Fibroblast of villous mesenchyme (primary cell): ENCODE data around the gene MICALL2. TPM values are rescaled to one million over a fixed set of nuclear protein-coding genes. Genes with fewer than 3 reads are reported as not detected.

ENCODE experiments used
- DNase-seq: peaks from one replicate; pipeline ENCODE4 v3.0.0-alpha.2; 2010; ENCODE audit warnings: low read depth
- H3K4me3 ChIP-seq: 2 replicates; pipeline ENCODE4 v1.5.1; 2011; ENCODE audit warnings: low read depth, mild to moderate bottlenecking, low read length
- total RNA-seq: library from RNA; depleted of rRNA; stranded (reverse); fragments of >200 nt; gene quantifications from 2 replicates; pipeline ENCODE4 v1.2.3, GENCODE V29; 2012
- TF ChIP-seq, protein P1 (sequence below): IDR thresholded peaks from 2 replicates; pipeline ENCODE4 v1.5.1; 2012; ENCODE audit warnings: low read depth, mild to moderate bottlenecking, low read length; ENCODE audit not compliant: insufficient read depth

The MICALL2 gene
- total RNA-seq, 1 donor: 34.5 TPM

DNA sequence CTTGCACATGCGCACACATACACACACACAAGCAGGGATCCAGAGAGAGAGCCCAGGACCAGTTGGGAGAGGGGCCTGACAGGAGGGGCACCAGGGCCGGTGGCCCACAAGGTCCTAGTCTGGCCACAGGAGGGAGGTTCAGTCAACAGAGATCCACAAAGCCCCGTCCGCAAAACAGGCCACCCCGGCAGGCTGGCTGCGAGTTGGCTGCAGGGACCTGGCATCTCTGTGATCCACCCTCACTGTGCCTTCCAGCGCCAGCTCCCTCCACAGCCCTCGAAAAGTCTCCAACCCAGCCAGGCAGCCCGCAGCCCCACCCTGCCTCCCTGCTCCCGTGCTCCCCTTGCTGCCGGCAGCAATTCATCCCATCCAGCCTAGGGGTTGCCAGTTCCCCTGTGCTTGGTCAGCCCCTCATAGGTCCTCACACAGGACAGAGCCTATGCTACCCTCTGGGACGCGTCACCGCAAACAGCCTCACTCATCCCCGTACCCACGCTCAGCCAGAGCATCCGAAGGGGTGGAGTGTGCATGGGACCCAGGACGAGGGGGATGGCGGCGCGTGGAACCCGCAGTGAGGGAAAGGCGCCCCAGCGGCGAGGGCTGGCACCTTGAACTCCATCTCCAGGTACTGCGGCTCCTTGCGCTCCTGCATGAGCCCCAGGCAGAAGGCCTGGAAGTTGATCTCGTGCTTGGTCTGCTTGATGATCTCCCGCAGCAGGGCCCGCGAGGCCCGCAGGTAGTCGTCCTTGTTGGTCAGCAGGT lies 37.4 kb upstream of the MICALL2 start:
- DNase-seq: no peak
- TF ChIP-seq, protein P1, sequence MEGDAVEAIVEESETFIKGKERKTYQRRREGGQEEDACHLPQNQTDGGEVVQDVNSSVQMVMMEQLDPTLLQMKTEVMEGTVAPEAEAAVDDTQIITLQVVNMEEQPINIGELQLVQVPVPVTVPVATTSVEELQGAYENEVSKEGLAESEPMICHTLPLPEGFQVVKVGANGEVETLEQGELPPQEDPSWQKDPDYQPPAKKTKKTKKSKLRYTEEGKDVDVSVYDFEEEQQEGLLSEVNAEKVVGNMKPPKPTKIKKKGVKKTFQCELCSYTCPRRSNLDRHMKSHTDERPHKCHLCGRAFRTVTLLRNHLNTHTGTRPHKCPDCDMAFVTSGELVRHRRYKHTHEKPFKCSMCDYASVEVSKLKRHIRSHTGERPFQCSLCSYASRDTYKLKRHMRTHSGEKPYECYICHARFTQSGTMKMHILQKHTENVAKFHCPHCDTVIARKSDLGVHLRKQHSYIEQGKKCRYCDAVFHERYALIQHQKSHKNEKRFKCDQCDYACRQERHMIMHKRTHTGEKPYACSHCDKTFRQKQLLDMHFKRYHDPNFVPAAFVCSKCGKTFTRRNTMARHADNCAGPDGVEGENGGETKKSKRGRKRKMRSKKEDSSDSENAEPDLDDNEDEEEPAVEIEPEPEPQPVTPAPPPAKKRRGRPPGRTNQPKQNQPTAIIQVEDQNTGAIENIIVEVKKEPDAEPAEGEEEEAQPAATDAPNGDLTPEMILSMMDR: no peak
- H3K4me3 ChIP-seq: no peak overlapping the region

DNA sequence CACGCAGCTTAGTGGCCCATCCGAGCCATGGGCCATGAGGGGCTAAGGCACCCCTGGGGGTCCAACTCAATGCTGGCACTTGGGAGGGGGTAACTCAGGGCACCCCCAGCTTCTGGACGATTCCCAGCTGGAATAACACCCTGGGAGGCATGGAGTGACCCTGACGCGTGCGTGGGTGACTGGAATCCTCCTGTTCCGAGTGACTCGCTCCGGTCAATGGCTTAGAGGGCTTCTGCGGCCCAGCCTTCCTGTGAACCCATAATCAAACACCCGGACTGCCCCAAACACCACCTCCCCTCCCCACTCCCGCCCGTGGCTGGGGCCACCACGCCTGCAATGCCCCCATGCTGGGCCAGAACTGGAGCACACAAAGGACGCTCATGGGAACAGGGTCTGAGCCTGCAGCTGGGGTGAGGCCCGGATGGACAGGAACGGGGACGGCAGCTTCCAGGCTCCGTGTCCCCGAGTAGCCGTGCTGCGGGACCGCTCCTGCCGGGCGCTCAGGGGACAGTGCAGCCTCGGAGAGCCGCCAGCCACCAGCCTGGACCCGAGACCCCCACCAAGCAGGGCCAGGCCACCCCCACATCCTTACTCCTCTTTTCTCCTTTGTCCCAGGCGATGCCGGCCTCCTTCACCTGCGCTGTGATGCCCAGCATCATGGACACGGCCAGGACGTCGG lies 36.4 kb upstream of the MICALL2 start:
- no peak for DNase-seq
- TF ChIP-seq, protein P1: no peak
- no peak overlapping the region for H3K4me3 ChIP-seq

DNA sequence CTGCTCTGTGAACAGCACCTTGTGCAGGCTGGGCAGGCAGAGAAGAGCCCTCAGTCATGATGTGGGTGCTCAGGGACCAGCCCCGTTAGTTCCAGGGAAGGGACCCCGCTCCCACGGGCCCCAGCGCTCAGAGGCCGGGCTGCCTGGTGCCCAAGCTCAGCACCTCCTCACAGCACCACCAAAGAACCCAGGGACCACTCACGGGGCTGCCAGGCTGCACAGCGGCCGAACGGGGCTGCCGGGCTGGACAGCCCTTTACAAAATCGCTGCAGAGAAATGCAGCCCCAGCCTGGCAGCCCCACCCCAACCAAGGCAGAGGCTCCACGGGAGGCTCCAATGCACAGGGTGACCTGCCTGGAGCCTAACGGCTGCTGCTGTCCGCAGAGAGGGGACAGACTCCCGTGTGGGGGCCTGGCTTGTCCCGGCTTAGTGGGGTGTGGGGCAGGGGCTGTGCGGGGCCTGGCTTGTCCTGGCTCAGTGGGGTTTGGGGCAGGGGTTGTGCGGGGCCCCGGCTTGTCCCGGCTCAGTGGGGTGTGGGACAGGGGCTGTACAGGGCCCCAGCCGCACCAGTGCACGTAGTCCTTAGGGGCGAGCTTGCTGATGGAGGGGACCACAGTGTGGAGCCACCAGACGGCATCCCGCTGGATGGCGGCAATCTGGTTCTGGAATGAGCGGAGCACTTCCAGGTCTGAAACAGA lies 35.7 kb upstream of the MICALL2 start:
- H3K4me3 ChIP-seq: no peak overlapping the region
- DNase-seq: no peak
- TF ChIP-seq, protein P1: no peak

DNA sequence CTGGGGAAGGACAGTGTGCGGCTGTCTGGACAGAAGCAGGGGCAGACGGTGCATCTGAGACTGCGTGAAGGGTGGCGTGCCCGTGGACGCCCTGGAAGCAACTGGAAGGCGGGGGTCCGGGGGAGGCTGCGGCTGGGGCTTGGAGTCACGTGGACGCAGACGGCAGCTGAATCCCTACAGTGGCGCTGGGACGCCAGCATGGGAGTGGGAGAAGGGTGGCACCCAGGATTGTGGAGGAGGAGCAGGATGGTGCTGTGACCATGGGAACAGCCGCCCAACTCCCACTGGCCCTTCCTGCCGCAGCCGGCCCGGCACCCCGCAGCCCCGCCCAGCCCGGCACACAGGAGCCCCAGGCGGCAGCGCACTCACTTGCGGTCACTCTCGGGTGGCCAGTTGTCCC lies 35.2 kb upstream of the MICALL2 start:
- no peak for DNase-seq
- H3K4me3 ChIP-seq: no peak overlapping the region
- TF ChIP-seq, protein P1: no peak

DNA sequence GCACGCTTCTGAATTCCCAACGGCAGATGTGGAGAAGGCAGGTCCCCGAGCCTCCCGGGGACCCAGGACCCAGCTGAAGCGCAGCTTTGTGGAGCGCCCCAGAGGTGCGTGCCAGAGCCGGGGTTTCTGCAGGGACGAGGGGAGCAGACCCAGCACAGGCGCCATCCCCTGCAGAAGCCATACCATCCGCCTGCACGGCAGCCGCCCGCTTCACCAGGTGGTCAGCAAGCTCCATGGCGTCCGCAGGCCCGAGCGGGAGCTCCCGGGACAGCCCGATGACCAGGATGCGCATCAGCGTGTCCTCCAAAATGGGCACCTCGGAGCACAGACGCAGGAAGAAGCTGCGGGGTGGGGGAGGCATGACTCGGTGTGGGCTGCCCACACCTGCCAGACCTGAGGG lies 34.3 kb upstream of the MICALL2 start:
- TF ChIP-seq, protein P1: no peak
- no peak overlapping the region for H3K4me3 ChIP-seq
- no peak for DNase-seq

DNA sequence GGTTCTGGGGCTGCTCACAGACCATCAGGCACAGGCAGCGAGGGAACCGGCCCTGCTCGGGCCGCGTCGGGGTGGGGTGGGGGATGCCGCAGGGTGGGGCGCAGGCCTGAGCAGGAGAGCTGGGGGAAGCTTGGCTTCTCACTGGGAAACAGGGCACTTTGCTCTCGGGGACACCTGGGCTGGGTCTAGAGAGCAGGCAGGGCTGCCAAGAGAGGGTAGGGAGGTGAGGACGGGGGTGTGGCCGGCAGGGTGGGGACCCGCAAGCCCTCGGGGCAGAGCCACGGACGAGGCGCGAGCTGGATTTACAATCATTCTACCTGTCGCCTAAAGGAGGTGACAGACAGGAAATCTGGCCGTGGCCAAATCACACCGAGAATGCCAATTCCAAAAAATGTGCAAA lies 33.9 kb upstream of the MICALL2 start:
- TF ChIP-seq, protein P1: no peak
- no peak for DNase-seq
- H3K4me3 ChIP-seq: no peak overlapping the region
